DMS53 treated with DMSO at 0.1 percent for 48 hours (cell line): Measurements from ENCODE around the gene TLE1.
A peak's percentile ranks its signal among the peaks of the same experiment; 100 is the strongest.
"Not testable (repeated sequence)": the region's sequence is repeated elsewhere in the genome, so short reads cannot be mapped to it uniquely, and the experiment has no call there.

Experiments used
- DNase-seq: peaks from one replicate; lab custom pipeline; 2025; ENCODE audit not compliant: unreplicated experiment; lab: John Stamatoyannopoulos, UW

Gene TLE1

DNA sequence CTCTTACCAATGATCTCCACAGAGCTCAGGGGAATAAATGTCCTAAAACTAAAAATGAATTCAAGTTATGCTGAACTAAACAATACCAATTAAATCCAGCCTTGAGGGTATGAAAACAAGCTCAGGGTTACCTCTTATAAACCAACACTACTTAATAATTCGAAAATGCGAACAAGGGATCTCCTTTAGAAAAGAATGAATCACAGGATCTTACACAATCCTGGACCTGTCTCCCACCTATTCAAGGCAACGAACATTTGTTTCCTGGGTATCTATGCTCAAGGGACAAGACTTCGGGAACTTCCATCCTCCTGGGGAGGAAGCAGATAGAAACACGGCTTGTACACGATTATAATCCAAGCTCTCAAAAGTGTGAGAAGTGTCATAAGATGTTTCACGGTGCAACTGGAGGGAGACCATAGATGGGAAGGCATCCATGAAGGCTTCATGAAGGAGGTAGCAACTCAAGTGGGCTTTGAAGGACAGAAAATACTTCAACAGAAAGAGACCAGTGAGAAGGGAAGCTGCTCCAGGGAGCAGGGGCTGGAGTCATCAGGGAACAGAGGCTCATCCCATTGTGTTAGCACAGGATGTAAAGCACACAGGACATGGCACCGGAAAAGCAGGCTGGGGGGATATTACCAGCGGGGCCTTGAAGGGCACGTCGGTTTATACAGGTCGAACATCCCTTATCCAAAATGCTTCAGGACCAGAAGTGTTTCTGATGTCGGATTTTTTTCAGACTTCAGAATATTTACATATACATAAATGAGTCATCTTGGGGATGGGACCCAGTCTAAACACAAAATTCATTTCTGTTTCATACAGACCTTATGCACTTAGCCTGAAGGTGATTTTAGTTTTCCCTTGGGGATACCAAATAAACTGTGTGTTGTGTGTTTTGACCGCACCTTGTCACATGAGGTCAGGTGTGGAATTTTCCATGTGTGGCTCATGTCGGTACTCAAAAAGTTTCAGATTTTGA, 87.4 kb downstream of the TLE1 start:
- no peak for DNase-seq

GRCh38 chr9:81600631-81601030, 88.7 kb downstream of the TLE1 start:
- DNase-seq = no peak

DNA sequence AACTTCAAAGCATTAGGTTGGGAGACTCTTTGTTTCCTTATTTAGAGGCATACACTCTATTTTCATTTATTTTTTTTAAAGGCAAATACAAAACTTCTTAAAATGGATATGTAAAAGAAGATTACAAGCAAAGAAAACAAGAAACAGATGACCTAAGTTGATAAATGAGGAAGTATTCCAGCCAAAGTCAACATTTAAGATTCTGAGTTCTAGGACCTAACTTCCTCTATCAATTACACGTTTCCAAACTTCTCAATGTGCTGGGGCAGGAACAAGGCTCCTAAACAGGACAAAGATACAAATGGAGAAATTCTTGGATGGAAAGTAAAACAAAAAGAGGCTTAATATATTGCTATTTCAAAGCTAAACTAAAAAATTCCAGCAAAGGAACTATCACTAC, 89.5 kb downstream of the TLE1 start:
- DNase-seq = no peak

GRCh38 chr9:81598811-81599210, 90.5 kb downstream of the TLE1 start:
- no peak for DNase-seq

DNA sequence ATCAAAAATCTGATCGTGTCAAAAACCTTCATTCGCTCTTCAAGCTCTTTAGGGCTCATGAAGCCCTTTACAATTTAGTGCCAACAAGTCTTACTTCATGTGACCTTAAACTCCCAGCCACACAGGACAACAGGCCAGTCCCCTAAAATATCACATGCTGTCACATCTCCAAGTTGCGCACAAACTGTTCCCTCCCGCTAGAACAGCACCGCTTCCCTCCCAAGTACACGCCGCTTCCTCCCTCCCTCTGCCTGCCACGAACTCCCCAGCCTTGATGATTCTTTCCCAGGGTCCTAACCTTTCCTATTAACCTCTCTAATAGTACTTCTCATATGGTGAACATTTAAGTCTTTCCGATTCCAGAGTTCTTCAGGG, 91.2 kb downstream of the TLE1 start:
- DNase-seq = no peak

DNA sequence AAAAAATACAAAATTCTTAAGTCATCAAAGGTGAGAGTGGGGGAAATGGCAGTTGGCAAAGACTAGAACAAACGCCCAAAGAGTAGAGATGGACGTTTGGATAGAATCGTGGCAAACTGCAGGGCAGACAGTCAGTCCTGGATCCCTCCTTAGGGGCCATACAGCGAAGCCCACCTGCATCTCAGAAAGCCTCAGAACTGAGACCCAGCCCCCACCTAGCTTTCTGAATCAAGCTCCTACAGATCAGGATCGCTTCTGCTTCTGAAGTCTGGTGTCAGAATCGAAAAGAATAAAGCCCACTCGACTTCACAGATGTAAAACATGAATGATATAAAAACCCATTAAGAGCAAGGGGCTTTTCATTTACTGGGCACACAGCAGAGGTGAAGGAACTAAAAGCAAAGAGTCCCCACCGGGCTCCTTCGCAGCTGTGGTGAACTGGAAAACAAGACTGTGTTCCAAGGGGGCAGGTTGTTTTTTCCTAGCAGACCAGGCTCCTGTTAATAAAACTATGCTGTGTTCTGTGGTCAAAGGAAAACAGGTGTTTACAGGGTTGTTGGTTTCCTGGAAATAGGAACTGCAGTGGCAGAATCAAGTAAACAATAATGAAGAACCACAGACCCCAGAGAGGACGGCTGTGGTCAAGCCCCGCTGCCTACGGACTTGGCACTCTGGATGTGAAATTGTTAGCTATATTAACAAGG, 91.8 kb downstream of the TLE1 start:
- DNase-seq = no peak

GRCh38 chr9:81596679-81597418, 92.5 kb downstream of the TLE1 start:
- no peak for DNase-seq

GRCh38 chr9:81595887-81596543, 93.3 kb downstream of the TLE1 start:
- no peak for DNase-seq

DNA sequence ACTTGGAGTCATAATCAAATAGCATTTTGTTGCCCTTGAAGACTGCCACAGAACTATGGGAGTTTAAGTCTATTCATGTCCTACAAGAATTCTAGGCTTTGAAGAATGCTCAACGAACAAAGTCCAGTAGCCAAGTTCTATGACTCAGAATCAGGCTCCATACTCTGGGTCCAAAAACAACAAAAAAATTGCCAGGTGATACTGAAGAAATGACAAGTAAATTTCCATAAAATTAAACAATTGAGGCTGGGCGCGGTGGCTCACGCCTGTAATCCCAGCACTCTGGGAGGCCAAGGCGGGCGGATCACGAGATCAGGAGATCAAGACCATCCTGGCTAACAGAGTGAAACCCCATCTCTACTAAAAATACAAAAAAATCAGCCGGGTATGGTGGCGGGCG, 94.1 kb downstream of the TLE1 start:
- DNase-seq = not testable (repeated sequence)

DNA sequence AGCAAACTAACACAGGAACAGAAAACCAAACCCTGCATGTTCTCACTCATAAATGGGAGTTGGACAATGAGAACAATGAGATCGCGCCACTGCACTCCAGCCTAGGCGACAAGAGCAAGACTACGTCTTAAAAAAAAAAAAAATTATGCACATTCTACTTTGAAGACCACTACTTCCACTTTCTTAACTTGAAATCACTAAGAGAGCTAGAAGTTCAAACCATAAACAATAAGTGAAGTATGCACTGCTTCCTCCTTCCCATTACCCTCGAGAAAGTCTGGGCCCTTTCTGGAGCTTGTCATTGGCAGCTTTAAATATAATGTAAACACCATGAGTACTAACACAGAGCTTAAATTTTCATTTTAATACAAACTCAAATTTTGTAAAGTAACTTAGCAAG, 94.9 kb downstream of the TLE1 start:
- DNase-seq = no peak

GRCh38 chr9:81592887-81593266, 96.5 kb downstream of the TLE1 start:
- DNase-seq = no peak

DNA sequence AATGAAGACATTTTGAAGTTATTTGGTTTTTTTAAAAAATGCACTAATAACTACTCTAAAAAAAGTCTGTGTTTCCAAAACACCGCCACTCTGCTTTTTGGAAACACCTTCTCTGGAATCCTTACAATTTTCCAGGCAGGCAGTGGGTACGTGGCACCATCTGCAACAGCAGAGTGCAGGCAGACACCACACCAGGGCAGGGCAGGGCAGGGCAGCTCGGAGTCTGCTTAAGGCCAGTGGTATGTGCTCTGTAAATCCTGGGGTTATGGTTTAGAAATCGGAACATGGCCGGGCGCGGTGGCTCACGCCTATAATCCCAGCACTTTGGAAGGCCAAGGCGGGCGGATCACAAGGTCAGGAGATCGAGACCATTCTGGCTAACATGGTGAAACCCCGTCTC, 97.6 kb downstream of the TLE1 start:
- DNase-seq = no peak

DNA sequence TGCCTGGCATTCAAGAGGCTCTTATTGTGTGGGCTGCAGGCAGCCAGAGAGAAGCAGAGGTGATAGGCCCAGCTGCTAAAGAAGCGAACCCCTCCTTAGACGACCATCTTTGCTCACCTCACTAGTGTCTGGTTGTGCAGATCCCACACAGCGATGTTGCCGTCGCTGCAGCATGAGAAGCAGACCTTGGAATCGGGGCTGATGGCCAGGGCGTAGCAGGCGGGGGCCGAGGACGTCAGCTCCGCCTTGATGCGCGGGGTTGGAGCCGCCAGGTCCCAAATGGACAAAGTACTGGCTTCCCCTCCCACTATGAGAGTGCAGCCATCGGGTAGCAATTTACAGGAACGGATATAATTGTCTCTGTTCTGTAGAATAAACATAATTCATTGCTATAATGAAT, 98.7 kb downstream of the TLE1 start:
- no peak for DNase-seq

DNA sequence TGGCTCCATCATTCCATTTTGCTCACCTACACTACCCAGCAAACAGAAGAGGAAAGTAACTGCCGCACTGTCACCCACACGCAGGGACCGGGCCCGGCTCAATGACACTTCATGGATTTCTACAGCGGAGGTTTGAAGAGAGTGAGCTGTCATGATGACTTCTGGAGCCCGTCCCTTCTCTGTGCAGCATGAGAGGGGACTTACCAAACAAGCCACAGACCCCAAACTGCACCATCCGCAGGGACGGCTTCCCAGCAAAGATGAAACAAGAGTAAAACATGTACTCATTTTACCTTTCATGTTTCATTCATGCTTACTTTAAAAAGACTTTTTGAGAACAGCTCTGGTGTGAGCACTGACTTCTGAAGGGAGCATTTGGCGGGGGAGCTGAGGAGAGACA, 99.5 kb downstream of the TLE1 start:
- DNase-seq = no peak

DNA sequence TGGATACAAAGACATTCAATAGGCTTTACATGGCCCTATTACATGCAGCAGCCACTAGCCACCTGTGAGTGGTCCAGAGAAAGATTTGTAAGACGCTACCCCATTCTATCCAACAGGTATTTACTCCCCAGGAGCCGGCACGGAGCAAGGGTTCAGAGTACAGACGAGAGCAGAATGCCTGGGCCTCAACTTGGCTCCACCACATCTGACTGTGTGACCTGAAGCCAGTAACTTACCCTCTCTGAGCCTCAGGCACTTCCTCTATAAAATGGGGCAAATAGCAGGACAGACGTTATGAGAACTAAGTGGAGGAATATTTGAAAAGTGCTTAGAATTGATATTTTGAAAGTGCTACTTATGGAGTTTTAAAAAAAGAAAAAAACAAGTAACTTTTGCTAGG, 100.0 kb downstream of the TLE1 start:
- DNase-seq = no peak

DNA sequence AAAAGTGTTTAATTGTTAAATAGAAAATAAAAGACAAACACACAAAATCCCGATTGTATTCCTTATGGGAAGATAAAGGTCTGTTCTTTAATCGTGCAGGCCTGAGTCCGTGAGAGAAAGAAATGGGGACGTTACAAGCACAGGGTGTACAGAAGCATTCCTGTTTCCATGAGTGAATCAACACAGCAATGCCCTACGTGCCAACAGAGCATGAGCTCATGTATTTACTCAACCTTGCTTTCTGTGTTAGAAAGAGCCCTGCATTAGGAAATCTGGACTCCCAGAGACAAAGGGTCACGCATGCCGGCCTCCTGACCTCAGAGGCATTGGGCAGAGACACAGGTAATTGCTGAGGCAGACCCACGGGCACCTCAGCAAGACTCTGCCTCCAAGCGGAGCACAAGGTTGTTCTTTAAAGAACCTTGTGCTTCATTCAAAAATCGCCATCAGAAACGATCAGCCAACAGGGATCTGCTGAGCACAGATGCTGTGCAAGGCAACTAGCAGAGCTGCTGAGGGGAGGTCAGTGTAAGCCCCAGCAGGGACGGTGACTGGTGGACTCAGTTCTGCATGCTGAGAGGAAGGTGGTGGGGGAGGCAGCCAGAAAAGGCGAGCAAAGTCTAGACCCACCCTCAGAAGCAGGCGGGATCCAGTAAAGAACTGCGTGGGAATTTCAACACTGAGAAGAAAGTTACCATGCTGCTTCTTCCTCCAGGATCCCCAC, 101.0 kb downstream of the TLE1 start:
- peak; percentile 85 for DNase-seq

DNA sequence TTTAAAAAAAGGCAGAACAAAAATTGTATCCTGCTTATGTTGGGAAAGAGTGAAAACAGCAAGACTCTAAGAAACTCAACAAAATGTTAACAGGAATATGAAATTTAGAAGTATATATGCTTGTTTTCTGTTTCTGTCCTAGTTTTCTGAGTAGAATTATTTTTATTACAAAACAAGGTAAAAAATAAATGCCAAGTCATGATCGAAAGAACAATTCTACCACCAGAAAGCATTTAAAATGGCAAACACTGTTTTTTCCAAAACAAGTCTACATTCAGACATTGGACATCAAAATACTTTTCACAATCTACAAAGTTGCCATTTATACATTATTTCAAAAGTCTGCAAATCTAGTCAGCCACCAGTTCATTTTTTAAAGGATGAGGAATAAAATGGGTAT, 102.6 kb downstream of the TLE1 start:
- no peak for DNase-seq

DNA sequence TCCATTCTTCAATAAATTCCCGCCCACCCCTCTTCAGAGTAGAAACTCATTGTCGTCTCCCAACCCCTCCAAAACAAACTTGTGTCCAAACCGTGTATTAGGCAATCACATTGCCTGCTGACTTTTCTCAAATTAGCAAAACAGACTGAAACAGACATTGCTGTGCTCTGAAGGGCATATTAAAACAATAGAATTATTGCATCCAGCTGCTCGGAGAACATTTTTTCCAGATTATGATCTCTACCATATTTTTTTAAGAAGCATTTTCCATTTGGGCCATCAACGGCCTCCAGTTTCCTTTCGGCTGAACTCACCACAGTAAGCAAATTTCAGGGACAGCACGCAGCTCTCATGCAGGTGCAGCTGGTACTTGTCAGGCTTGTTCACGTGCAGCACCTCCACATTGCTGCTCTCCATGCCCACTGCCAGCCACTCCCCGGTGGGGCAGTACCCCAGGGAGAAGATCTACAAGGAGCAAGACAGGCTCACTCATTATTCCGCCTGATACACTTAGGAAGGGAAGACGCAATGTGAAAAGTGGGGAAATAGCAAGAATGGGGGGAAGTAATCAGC, 104.1 kb downstream of the TLE1 start:
- DNase-seq = no peak

DNA sequence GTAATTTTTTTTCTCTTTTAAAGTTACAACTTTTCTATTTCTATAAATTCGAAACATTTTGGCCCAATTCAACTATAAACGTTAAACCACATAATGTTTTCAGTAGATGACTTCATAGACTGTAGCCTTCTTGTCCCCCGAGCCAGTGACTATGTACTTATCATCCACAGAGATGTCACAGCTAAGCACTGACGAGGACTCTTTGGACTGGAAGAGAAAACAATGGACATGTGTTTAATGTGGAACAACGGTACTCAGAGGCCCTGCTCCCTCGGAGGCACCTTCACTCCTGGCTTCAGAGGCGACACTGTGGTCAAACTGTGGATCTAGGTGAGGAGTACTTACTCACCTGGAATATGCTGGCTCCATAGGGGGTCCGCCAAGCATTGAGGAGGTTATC, 105.2 kb downstream of the TLE1 start:
- DNase-seq = no peak

- DNase-seq = no peak
These were observed 107.4 kb downstream of the TLE1 start for GRCh38 chr9:81581986-81582385.
